ENCODE data around the gene RPRD1A. TPM values are rescaled to one million over a fixed set of nuclear protein-coding genes. Genes with fewer than 3 reads are reported as not detected.

The RPRD1A gene
- polyA plus RNA-seq, 1 donor (not counting 4 experiments of a cell fraction or from before 2014, with no cell fraction given): 55.5 TPM

GRCh38 chr18:36046898-36047297, 20.5 kb downstream of the RPRD1A start:
- no peaks in the 10 kb centered on the region for H3K36me3 ChIP-seq (ENCODE audit: control insufficient read depth in 2 of 2, extremely low read depth in 1 of 2, insufficient read depth in 2 of 2, low read length in 2 of 2)
- dilution Hi-C loops (cut with MboI; ENCODE audit: extremely low pct_ligation_motif_present, low sequenced_read_pairs): no loop called here
- H3K27ac ChIP-seq (ENCODE audit: control insufficient read depth, insufficient read depth, low read length): no peak overlapping the region
- no peak overlapping the region for H3K4me3 ChIP-seq (ENCODE audit: control insufficient read depth in 2 of 3, extremely low read depth in 1 of 3, insufficient read depth in 2 of 3, low read depth in 1 of 3, low read length in 3 of 3)
- no peak overlapping the region for H3K4me2 ChIP-seq (ENCODE audit: control insufficient read depth, extremely low read depth, insufficient read depth, low read depth, low read length)
- H3K4me1 ChIP-seq (ENCODE audit: control insufficient read depth, extremely low read depth, insufficient read depth, low read length): no peaks in the 10 kb centered on the region
- H4K20me1 ChIP-seq (ENCODE audit: control insufficient read depth, extremely low read depth, insufficient read depth, low read length): no peaks in the 10 kb centered on the region
- H3K9ac ChIP-seq (ENCODE audit: control insufficient read depth, extremely low read depth, insufficient read depth, low read length): no peak overlapping the region
- no peaks in the 10 kb centered on the region for H3K27me3 ChIP-seq (ENCODE audit: control insufficient read depth, extremely low read depth, insufficient read depth, low read length)
- no peaks in the 10 kb centered on the region for H3K9me1 ChIP-seq (ENCODE audit: control insufficient read depth, extremely low read depth, insufficient read depth, low read length)
- no peak for DNase-seq (ENCODE audit: low read depth, low spot score)
- H2AFZ ChIP-seq (ENCODE audit: control insufficient read depth, low read length): no peak overlapping the region
- FAIRE-seq: no peak
- TF ChIP-seq EZH2 (IDR thresholded peaks at IDR 0.05; ENCODE audit: low read length): no peak
- TF ChIP-seq CTCF (optimal IDR thresholded peaks at IDR 0.05 in 1 of 3, IDR thresholded peaks at IDR 0.05 in 1 of 3, conservative IDR thresholded peaks at IDR 0.05 in 1 of 3; ENCODE audit: extremely low read depth in 1 of 3, insufficient read depth in 2 of 3, low read length in 3 of 3): no peak
- no peaks in the 10 kb centered on the region for H3K9me3 ChIP-seq (ENCODE audit: control insufficient read depth, low read depth, low read length)
- H3K79me2 ChIP-seq (ENCODE audit: control insufficient read depth, insufficient read depth, low read length): peaks cover 97% of the 10 kb centered on the region

GRCh38 chr18:36045241-36045991, 21.9 kb downstream of the RPRD1A start:
- Histone ChIP-seq H3K4me3 (ENCODE audit: control insufficient read depth in 2 of 3, extremely low read depth in 1 of 3, insufficient read depth in 2 of 3, low read depth in 1 of 3, low read length in 3 of 3) (no peak overlapping the region), H3K9ac (ENCODE audit: control insufficient read depth, extremely low read depth, insufficient read depth, low read length) (no peak overlapping the region), H3K9me3 (ENCODE audit: control insufficient read depth, low read depth, low read length) (no peaks in the 10 kb centered on the region), H2AFZ (ENCODE audit: control insufficient read depth, low read length) (no peak overlapping the region), H3K27ac (ENCODE audit: control insufficient read depth, insufficient read depth, low read length) (no peak overlapping the region), H3K9me1 (ENCODE audit: control insufficient read depth, extremely low read depth, insufficient read depth, low read length) (no peaks in the 10 kb centered on the region), H3K36me3 (ENCODE audit: control insufficient read depth in 2 of 2, extremely low read depth in 1 of 2, insufficient read depth in 2 of 2, low read length in 2 of 2) (no peaks in the 10 kb centered on the region), H4K20me1 (ENCODE audit: control insufficient read depth, extremely low read depth, insufficient read depth, low read length) (no peaks in the 10 kb centered on the region), H3K4me2 (ENCODE audit: control insufficient read depth, extremely low read depth, insufficient read depth, low read depth, low read length) (no peak overlapping the region), H3K27me3 (ENCODE audit: control insufficient read depth, extremely low read depth, insufficient read depth, low read length) (no peaks in the 10 kb centered on the region), H3K4me1 (ENCODE audit: control insufficient read depth, extremely low read depth, insufficient read depth, low read length) (no peaks in the 10 kb centered on the region), H3K79me2 (ENCODE audit: control insufficient read depth, insufficient read depth, low read length) (peaks cover 97% of the 10 kb centered on the region)
- TF ChIP-seq EZH2 (IDR thresholded peaks at IDR 0.05; ENCODE audit: low read length) (no peak), CTCF (optimal IDR thresholded peaks at IDR 0.05 in 1 of 3, IDR thresholded peaks at IDR 0.05 in 1 of 3, conservative IDR thresholded peaks at IDR 0.05 in 1 of 3; ENCODE audit: extremely low read depth in 1 of 3, insufficient read depth in 2 of 3, low read length in 3 of 3) (no peak)
- DNase-seq (ENCODE audit: low read depth, low spot score): no peak
- no peak for FAIRE-seq
- dilution Hi-C loops (cut with MboI; ENCODE audit: extremely low pct_ligation_motif_present, low sequenced_read_pairs): no loop called here

Measured in keratinocyte (primary cell).